ENCODE data around the gene FOXD2. TPM values are rescaled to one million over a fixed set of nuclear protein-coding genes. Genes with fewer than 3 reads are reported as not detected.

FOXD2 gene
- polyA plus RNA-seq, 1 of the 3 experiments (the other 2 are of a cell fraction) = not detected

DNA sequence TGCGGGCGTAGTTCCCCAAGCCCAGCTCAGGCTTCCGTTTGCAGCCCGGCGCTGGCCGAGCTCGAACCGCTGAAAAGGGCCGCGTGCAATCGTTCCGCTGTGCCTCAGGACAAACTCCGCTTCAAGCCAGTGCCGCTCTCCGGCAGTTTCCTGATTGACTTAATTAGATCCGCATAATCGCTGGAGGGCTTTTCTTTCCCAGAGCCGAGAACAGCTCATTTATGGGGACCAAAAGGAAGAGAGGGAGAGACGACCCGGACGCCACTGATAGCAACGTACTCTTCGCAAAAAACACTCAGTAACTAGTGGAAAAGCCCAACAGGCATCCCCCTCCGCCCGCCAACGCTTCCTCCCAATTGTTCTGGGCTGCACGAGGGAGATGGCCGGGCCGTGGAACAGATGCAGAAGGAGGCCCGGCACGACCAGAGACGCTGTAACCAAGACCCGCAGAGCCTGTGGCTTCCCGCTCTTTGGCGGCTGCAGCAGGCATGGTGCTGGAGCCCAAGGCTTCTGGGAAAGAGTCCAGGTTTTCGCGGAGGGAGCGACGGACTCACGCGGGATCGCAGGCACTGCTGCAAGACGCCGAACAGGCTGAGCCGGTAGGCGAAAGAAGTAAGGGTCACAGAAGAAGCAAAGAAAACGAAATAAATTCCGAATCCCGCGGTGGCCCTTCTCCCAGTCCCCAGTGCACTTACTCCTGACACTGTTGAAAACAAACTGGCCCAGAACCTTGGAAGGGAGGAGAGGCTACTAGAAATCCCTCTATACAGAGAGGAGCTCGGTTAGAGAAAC lies 3.6 kb upstream of the FOXD2 start:
- Histone ChIP-seq H3K9me2 (no peaks in the 10 kb centered on the region), H2AFZ (ENCODE audit: low read depth) (peak overlapping the region; percentile 35; the same call in 1 of the 2 replicates), H3K4me1 (ENCODE audit: control insufficient read depth in 1 of 2, insufficient read depth in 2 of 2, low read depth in 1 of 2, low read length in 1 of 2) (peaks cover 0 to 12% of the 10 kb centered on the region in 2 experiments; a peak in 1 of 4 replicates), H3K4me2 (peak overlapping the region; percentile 65), H3K4me3 (ENCODE audit: low read depth in 2 of 2, low read length in 1 of 2) (peak overlapping the region in 1 of 2 experiments; percentile 12; a peak in 1 of 4 replicates), H3K9ac (no peak overlapping the region), H4K20me1 (ENCODE audit: insufficient read depth) (no peaks in the 10 kb centered on the region; the same call in 1 of the 2 replicates), H3K9me3 (no peaks in the 10 kb centered on the region), H3K79me2 (ENCODE audit: insufficient read depth) (no peaks in the 10 kb centered on the region), H3F3A (replicated peaks; ENCODE audit: insufficient read depth) (no peaks in the 10 kb centered on the region), H3K27me3 (ENCODE audit: insufficient read depth) (peaks cover 49% of the 10 kb centered on the region), H3K36me3 (replicated peaks in 1 of 2; ENCODE audit: control insufficient read depth in 1 of 2, insufficient read depth in 2 of 2, low read length in 1 of 2) (no peaks in the 10 kb centered on the region), H3K27ac (ENCODE audit: low read depth in 2 of 2, low read length in 1 of 2) (no peak overlapping the region)
- CTCF ChIA-PET = interaction anchor here (0.6 to 28.7 kb wide), 18 partner anchors 13 to 282 kb away, joined by 3 to 1422 read pairs (median 5); no protein-coding TSS in a partner anchor
- POLR2A ChIA-PET = interaction anchor here (0.6 to 0.9 kb wide), 2 partner anchors 14 to 372 kb away, joined by 3 read pairs; no protein-coding TSS in a partner anchor
- TF ChIP-seq NFIC (IDR thresholded peaks at IDR 0.05; ENCODE audit: borderline replicate concordance) (peak; percentile 5; the same call in 1 of the 2 replicates), GABPA (IDR thresholded peaks at IDR 0.05; ENCODE audit: low read depth) (peak; percentile 10; the same call in 1 of the 2 replicates), MEF2A (IDR thresholded peaks at IDR 0.05; ENCODE audit: borderline replicate concordance, low read depth) (no peak)
- WGBS (ENCODE audit: low lambda C conversion rate) = 25% methylated on average over 49 of the region's 51 CpGs
- peak; percentile 58 for DNase-seq

- H4K20me1 ChIP-seq (ENCODE audit: insufficient read depth) = no peaks in the 10 kb centered on the region; the same call in 1 of the 2 replicates
- no peaks in the 10 kb centered on the region for H3K79me2 ChIP-seq (ENCODE audit: insufficient read depth)
- no peak overlapping the region for H2AFZ ChIP-seq (ENCODE audit: low read depth)
- H3K4me2 ChIP-seq = no peak overlapping the region
- ChIA-PET POLR2A (interaction anchor here (1.0 kb wide), 1 partner anchor 274 kb away, joined by 3 read pairs; no protein-coding TSS in a partner anchor), CTCF (interaction anchor here (0.6 to 28.7 kb wide), 48 partner anchors 12 to 795 kb away, joined by 3 to 1422 read pairs (median 4); no protein-coding TSS in a partner anchor)
- no peaks in the 10 kb centered on the region for H3F3A ChIP-seq (replicated peaks; ENCODE audit: insufficient read depth)
- no peak for DNase-seq
- peaks cover 64% of the 10 kb centered on the region for H3K27me3 ChIP-seq (ENCODE audit: insufficient read depth)
- peaks cover 0 to 12% of the 10 kb centered on the region in 2 experiments; a peak in 1 of 4 replicates for H3K4me1 ChIP-seq (ENCODE audit: control insufficient read depth in 1 of 2, insufficient read depth in 2 of 2, low read depth in 1 of 2, low read length in 1 of 2)
- H3K27ac ChIP-seq (ENCODE audit: low read depth in 2 of 2, low read length in 1 of 2) = no peak overlapping the region
- WGBS (ENCODE audit: low lambda C conversion rate) = 48% methylated on average over 6 of the region's 6 CpGs
- H3K36me3 ChIP-seq (replicated peaks in 1 of 2; ENCODE audit: control insufficient read depth in 1 of 2, insufficient read depth in 2 of 2, low read length in 1 of 2) = no peaks in the 10 kb centered on the region
- TF ChIP-seq, protein P1, sequence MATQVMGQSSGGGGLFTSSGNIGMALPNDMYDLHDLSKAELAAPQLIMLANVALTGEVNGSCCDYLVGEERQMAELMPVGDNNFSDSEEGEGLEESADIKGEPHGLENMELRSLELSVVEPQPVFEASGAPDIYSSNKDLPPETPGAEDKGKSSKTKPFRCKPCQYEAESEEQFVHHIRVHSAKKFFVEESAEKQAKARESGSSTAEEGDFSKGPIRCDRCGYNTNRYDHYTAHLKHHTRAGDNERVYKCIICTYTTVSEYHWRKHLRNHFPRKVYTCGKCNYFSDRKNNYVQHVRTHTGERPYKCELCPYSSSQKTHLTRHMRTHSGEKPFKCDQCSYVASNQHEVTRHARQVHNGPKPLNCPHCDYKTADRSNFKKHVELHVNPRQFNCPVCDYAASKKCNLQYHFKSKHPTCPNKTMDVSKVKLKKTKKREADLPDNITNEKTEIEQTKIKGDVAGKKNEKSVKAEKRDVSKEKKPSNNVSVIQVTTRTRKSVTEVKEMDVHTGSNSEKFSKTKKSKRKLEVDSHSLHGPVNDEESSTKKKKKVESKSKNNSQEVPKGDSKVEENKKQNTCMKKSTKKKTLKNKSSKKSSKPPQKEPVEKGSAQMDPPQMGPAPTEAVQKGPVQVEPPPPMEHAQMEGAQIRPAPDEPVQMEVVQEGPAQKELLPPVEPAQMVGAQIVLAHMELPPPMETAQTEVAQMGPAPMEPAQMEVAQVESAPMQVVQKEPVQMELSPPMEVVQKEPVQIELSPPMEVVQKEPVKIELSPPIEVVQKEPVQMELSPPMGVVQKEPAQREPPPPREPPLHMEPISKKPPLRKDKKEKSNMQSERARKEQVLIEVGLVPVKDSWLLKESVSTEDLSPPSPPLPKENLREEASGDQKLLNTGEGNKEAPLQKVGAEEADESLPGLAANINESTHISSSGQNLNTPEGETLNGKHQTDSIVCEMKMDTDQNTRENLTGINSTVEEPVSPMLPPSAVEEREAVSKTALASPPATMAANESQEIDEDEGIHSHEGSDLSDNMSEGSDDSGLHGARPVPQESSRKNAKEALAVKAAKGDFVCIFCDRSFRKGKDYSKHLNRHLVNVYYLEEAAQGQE (IDR thresholded peaks at IDR 0.05; ENCODE audit: low read depth, low read length) = 0 out of 2 replicates have a peak, but pooled peaks have one; percentile 14
- TF ChIP-seq, protein P2, sequence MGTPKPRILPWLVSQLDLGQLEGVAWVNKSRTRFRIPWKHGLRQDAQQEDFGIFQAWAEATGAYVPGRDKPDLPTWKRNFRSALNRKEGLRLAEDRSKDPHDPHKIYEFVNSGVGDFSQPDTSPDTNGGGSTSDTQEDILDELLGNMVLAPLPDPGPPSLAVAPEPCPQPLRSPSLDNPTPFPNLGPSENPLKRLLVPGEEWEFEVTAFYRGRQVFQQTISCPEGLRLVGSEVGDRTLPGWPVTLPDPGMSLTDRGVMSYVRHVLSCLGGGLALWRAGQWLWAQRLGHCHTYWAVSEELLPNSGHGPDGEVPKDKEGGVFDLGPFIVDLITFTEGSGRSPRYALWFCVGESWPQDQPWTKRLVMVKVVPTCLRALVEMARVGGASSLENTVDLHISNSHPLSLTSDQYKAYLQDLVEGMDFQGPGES (IDR thresholded peaks at IDR 0.05; ENCODE audit: low read depth, low read length) = no peak
- H3K9me3 ChIP-seq = no peaks in the 10 kb centered on the region
- no peaks in the 10 kb centered on the region for H3K9me2 ChIP-seq
- no peak overlapping the region for H3K9ac ChIP-seq
- no peak overlapping the region for H3K4me3 ChIP-seq (ENCODE audit: low read depth in 2 of 2, low read length in 1 of 2)
These were observed 2.1 kb upstream of the FOXD2 start for GRCh38 chr1:47435506-47436303.
